Calu3 (cell line): ENCODE results near the gene CDH22. TPM values are rescaled to one million over a fixed set of nuclear protein-coding genes. Genes with fewer than 3 reads are reported as not detected.

Experiments
- BruUV-seq: library from RNA; stranded (reverse); fragments of 400-500 nt; replicated peaks from 2 replicates; lab custom pipeline; 2021; lab: Mats Ljungman, UMichigan
- CTCF ChIA-PET: fragments of 300-600 bp; sonication (Branson Sonifier 250); formaldehyde crosslinking; loops from one replicate; lab custom pipeline; 2022; ENCODE audit warnings: antibody characterized with exemption; lab: Charles Lee
- DNase-seq: peaks from one replicate; pipeline ENCODE4 v3.0.0; 2022
- H3K27ac Mint-ChIP-seq: one replicate; pipeline ENCODE4 v1.8.0; 2022; ENCODE audit warnings: mixed read lengths; ENCODE audit not compliant: unreplicated experiment
- H3K27me3 Mint-ChIP-seq: one replicate; pipeline ENCODE4 v1.8.0; 2022; ENCODE audit warnings: mixed read lengths; ENCODE audit not compliant: unreplicated experiment
- H3K36me3 Mint-ChIP-seq: one replicate; pipeline ENCODE4 v1.8.0; 2022; ENCODE audit warnings: mild to moderate bottlenecking, moderate library complexity, mixed read lengths; ENCODE audit not compliant: insufficient read depth, unreplicated experiment
- H3K4me1 Mint-ChIP-seq: one replicate; pipeline ENCODE4 v1.8.0; 2022; ENCODE audit warnings: mild to moderate bottlenecking, low read depth, mixed read lengths; ENCODE audit not compliant: unreplicated experiment
- H3K4me3 Mint-ChIP-seq: one replicate; pipeline ENCODE4 v1.8.0; 2022; ENCODE audit warnings: mild to moderate bottlenecking, low read depth, moderate library complexity, mixed read lengths; ENCODE audit not compliant: unreplicated experiment
- H3K9me3 Mint-ChIP-seq: one replicate; pipeline ENCODE4 v1.8.0; 2022; ENCODE audit warnings: low read depth, mixed read lengths; ENCODE audit not compliant: unreplicated experiment
- intact Hi-C: fragments of 100-400 bp; cut with micrococcal nuclease; formaldehyde crosslinking; loops from one replicate; pipeline ENCODE4 v1.10.0; 2022; ENCODE audit not compliant: unreplicated experiment
- total RNA-seq: library from RNA; stranded (reverse); gene quantifications from 2 replicates; pipeline ENCODE4 v1.2.3, GENCODE V29; 2022
- TF ChIP-seq, protein P1 (sequence below): fragments of 200-600 bp; IDR thresholded peaks from one replicate; pipeline ENCODE4 v1.8.0; 2022; ENCODE audit warnings: antibody characterized with exemption; ENCODE audit not compliant: unreplicated experiment

The CDH22 gene
- total RNA-seq, 1 experiment from 2014 or later = not detected

GRCh38 chr20:46311039-46311650 is 2.8 kb upstream of the CDH22 start:
- DNase-seq = no peak
- no peaks in the 10 kb centered on the region for H3K9me3 Mint-ChIP-seq
- TF ChIP-seq, protein P1, sequence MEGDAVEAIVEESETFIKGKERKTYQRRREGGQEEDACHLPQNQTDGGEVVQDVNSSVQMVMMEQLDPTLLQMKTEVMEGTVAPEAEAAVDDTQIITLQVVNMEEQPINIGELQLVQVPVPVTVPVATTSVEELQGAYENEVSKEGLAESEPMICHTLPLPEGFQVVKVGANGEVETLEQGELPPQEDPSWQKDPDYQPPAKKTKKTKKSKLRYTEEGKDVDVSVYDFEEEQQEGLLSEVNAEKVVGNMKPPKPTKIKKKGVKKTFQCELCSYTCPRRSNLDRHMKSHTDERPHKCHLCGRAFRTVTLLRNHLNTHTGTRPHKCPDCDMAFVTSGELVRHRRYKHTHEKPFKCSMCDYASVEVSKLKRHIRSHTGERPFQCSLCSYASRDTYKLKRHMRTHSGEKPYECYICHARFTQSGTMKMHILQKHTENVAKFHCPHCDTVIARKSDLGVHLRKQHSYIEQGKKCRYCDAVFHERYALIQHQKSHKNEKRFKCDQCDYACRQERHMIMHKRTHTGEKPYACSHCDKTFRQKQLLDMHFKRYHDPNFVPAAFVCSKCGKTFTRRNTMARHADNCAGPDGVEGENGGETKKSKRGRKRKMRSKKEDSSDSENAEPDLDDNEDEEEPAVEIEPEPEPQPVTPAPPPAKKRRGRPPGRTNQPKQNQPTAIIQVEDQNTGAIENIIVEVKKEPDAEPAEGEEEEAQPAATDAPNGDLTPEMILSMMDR = no peak
- H3K4me3 Mint-ChIP-seq = no peak overlapping the region
- H3K36me3 Mint-ChIP-seq = peaks cover 5% of the 10 kb centered on the region
- no peak overlapping the region for H3K27ac Mint-ChIP-seq
- peaks cover 88% of the 10 kb centered on the region for H3K27me3 Mint-ChIP-seq
- no peaks in the 10 kb centered on the region for H3K4me1 Mint-ChIP-seq
- no TSS peak for BruUV-seq
- intact Hi-C loops = no loop called here
- CTCF ChIA-PET = interaction anchor here (1.3 kb wide), 1 partner anchor 10 kb away, joined by 3 read pairs; no protein-coding TSS in a partner anchor

- no peaks in the 10 kb centered on the region for H3K9me3 Mint-ChIP-seq
Observed at GRCh38 chr20:46309945-46310344, 1.6 kb upstream of the CDH22 start.

GRCh38 chr20:46307999-46308257 is 370 bp downstream of the CDH22 start:
- H3K4me3 Mint-ChIP-seq = peak overlapping the region; percentile 46
- TF ChIP-seq, protein P1 = no peak
- H3K27me3 Mint-ChIP-seq = peaks cover 88% of the 10 kb centered on the region
- peaks cover 5% of the 10 kb centered on the region for H3K36me3 Mint-ChIP-seq
- no TSS peak for BruUV-seq
- intact Hi-C loops = no loop called here
- DNase-seq = no peak
- CTCF ChIA-PET = interaction anchor here (1.2 to 1.3 kb wide), 2 partner anchors 11 to 18 kb away, joined by 3 to 5 read pairs; no protein-coding TSS in a partner anchor
- H3K27ac Mint-ChIP-seq = no peak overlapping the region
- no peaks in the 10 kb centered on the region for H3K4me1 Mint-ChIP-seq
- H3K9me3 Mint-ChIP-seq = no peaks in the 10 kb centered on the region

More at GRCh38 chr20:46309945-46310344, 1.6 kb upstream of the CDH22 start:
- H3K4me1 Mint-ChIP-seq = no peaks in the 10 kb centered on the region
- H3K27me3 Mint-ChIP-seq = peaks cover 88% of the 10 kb centered on the region
- BruUV-seq = no TSS peak
- no peak overlapping the region for H3K4me3 Mint-ChIP-seq
- no peak overlapping the region for H3K27ac Mint-ChIP-seq
- DNase-seq = no peak
- peaks cover 5% of the 10 kb centered on the region for H3K36me3 Mint-ChIP-seq
- CTCF ChIA-PET = interaction anchor here (1.3 kb wide), 1 partner anchor 11 kb away, joined by 3 read pairs; no protein-coding TSS in a partner anchor
- intact Hi-C loops = no loop called here
- TF ChIP-seq, protein P1 = no peak

- intact Hi-C loops = no loop called here
- no TSS peak for BruUV-seq
- TF ChIP-seq, protein P1 = peak; percentile 97
- Mint-ChIP-seq H3K27ac (no peak overlapping the region), H3K4me1 (no peaks in the 10 kb centered on the region), H3K27me3 (peaks cover 88% of the 10 kb centered on the region), H3K4me3 (no peak overlapping the region), H3K9me3 (no peaks in the 10 kb centered on the region), H3K36me3 (peaks cover 5% of the 10 kb centered on the region)
- CTCF ChIA-PET = interaction anchor here (0.6 to 1.3 kb wide), 22 partner anchors 8 to 293 kb away, joined by 3 to 10 read pairs (median 4); partner anchors contain the start of gene ELMO2
- peak; percentile 85 for DNase-seq
Observed at GRCh38 chr20:46307139-46307998, 929 bp downstream of the CDH22 start.
